ENCODE results near the gene BACH2.
"Not testable (repeated sequence)": the region's sequence is repeated elsewhere in the genome, so short reads cannot be mapped to it uniquely, and the experiment has no call there.

The BACH2 gene

DNA sequence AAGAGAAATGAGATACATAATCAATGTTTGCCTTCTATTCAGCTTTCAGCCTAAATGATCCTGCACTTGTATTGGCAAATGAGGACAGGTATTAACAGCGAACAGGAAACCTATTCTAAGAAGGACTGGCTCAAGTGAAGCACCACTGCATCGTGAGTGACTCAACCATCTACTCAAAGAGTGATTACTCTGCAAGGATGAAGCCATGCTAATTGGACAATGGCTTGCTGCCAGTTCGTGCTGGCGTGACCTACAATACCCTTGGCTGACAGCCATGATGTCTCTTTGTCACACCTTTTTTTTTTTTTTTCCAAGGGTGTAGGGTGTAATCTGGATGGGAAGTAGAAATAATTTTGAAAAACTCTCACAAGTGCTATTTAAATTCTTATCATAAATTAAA is 297.5 kb downstream of the BACH2 start:
- DNase-seq (ENCODE audit: low spot score): no peak

DNA sequence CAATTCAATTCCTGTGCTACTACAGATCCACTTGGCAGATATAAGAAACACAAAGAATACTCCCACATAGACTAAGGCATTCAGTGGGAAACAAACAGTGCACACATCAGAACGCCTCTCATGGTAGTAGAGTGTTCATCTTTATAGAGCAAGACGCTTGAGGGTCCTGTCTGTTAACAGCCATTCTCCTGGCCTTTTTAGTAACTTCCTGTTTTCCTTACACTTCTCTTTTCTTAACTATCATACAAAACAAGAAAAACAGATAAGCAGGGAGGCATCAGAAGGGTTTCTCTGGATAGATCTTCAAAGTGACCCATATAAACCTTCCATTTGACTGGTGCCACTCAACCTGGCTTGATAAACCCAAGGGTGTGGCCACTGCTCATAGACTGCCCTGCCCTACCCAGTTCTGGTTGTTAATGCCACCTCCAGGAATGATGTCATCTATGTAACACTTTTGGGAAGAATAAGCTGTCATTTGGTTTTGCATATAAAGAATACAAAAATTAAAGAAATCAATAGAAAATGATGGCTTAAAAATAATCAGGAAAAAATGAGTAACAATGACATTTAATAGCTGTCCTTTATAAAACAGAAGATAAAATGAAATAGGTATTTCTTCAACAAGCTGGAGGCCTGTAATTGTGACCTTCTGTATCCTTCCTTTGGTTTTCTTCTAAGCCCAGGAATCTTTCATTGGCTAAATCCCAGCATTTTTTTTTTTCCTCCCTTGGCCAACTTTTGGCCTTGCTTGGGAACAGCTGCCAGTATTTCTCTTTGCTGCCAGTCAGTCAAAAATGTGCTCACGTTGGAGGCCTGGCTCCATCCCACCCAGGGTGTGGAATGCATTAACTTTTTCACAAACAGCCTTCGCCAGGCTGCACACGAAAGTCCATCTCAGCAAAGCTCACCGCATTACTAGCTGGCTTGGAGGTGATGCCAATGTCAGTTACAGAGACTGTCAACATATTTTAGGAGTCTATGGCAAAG is 298.9 kb downstream of the BACH2 start:
- no peak for DNase-seq (ENCODE audit: low spot score)

DNA sequence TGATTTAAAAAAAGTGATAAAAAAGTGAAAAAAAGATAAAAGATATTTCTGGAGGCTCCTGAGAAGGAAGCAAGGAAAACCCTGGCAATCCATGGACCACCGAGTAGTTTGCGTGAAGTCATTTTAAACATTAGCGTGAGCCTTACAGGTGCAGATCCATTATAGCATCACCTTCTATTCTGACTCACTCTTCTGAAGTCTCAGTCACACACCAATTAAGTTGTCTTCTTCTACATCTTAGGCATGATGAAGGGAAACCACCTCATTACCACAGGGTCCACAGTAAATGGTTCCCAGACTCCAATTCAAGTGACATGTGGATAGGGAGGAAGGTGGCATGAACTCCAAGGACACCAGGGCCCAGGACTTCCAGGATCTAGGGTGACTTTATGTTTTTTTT is 303.2 kb downstream of the BACH2 start:
- DNase-seq (ENCODE audit: low spot score): no peak

DNA sequence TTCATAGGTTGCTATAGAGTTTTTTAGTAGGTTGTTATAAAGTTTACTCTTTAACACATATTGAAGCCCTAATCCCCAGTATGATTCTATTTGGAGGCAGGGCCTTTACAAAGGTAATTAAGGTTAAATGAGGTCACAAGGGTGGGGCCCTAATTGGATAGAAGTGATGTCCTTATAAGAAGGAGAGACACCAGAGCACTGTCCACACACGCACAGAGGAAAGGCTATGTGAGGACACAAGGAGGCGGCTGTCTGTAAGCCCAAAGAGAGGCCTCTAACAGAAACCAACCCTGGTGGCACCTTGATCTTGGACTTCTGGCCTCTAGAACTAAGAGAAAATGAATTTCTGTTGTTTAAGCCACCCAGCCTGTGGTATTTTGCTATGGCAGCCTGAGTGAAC is 303.8 kb downstream of the BACH2 start:
- no peak for DNase-seq (ENCODE audit: low spot score)

DNA sequence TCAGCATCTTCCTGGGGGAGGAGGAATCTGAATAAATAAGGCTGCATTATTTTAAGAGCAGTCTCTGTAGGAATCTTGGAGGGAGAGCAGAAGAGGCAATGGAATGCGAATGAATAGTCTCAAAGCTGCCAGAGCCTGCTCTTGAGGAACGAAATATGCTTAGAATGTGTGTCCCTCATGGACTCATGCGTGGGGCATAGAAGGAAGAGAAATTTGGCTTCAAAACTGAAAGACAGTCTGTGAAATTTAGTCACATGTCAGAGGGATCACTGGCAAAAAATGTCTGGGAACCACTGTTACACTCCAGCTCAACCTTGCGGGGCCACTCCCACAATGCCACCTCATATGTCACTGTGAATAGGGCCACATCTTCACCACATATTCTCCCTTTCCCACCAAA is 306.9 kb downstream of the BACH2 start:
- no peak for DNase-seq (ENCODE audit: low spot score)

DNA sequence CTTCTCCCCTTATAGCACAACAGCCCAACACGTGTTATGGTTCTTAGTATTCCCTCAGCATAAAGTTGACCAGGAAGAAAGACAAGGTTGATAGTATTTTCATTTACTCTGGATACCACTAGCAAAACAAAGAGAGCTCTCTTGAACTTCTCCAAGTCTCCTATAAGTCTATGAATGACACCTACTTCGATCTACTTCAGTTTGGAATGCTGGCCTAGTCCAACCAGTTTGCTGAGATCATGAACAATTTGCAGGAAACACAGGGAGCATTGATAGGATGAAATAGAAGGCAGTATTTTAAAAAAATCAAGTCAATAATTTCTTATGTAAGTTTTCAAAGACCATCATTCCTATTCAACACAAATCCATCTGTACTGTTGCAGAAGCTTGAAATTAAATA is 308.8 kb downstream of the BACH2 start:
- no peak for DNase-seq (ENCODE audit: low spot score)

DNA sequence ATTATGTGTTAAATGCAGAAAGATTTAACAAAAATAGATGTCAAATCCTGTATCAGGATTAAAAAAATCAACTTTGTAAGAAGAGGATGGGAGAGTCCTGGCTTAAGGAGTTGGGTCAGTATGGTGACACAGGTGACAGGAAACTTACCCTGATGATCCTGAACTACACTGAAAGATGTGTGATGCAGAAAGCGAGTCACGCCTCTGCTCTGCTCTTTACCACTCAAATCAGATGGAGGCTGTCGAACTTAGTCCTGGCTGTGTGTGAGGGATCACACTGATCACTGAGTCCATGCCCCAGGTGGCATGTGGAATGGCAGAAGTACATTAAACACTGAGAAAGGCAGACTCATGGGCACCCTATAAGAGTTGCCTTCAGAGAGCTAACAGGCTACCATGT is 309.5 kb downstream of the BACH2 start:
- DNase-seq (ENCODE audit: low spot score): no peak

DNA sequence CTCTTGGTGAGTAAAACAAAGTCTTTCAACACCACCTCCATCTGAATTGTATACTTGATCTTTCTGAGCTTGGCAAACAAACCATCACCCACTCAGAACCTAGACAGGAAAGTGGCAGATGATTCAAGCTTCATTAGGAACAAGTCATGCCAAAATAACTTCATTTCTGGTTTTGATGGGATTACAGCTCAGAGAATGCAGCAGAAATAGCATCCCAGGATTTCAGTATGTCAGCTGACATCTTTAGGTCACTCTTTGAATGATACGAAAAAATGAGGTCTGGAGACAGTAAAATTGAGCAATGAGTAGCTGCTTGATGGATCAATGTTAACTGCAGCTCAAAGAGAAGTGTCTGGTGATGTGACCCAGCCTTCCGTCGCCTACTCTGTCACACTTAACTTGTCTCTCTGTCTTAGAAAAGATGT is 310.0 kb downstream of the BACH2 start:
- DNase-seq (ENCODE audit: low spot score): no peak

DNA sequence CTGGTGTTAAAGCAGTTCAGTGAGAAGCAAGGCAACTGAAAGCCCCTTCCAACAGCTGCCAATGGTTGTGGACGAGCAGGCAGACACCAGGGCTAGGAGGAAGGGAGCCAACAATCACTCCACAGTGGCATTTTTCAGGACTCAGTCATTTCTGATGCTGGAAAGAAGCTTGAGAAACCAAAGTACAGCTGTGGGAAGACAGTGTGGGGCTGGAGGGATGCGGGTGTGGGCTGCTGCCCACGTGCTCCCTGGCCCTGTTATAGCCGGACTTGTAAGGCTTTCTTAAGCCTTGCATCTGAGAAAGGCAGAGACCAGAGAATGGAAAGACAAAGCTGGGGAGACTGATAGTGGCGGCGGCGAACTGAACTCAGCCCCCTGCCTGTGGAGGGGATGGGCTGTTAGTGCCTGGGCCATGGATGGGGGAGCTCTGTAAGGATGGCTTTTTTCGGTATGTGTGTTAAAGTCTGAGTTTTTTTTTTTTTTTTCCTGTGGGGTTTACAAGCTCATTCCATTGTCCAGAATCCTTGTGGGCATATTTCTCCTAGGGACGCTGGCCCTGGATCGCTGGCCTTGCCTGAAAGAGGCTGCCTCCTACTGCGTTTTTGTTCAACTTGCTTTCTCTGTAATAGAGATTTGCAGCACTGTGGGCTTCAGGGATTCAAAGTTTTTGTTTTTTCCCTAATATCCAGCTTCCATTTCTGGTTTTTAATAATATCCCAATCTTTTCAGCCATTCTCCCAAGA is 310.7 kb downstream of the BACH2 start:
- no peak for DNase-seq (ENCODE audit: low spot score)

DNA sequence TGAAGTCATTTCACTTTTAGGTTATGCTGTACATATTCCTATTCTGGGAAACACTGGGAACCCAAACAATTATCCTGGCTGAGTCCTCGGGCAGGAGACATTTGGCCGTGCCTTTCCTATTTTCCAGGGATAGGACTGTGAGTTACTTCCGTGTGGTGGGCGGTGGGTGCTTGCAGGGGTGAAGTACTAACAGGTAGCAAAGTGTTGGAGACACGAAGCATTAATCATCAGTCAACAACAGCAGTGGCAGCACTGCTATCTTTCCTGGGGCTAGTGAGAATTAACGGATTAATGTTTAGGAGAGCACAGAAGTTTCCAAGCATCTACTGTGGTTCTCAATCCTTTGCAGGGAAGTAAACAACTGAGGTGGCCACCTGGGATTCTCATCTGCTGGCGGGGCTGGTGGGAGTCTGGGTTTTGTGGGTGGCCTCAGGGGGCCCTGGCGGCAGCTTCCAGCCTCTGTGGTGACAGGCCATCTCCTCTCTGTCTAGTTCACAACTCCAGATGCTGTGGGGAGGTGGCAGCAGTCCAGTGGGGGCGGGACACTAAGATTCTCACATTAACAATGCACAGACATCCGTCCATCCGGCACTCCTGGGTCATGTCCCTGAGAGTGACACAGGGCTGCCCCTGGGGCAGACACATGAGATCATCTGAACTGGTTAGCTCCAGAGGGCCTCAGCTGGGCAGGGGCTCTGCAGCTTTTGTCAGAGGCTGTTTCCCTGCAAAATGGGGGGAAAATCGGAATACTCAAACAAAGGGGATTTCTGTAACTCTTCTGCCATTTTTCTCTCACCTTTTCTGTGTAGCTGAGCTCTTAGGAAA is 311.5 kb downstream of the BACH2 start:
- no peak for DNase-seq (ENCODE audit: low spot score)

DNA sequence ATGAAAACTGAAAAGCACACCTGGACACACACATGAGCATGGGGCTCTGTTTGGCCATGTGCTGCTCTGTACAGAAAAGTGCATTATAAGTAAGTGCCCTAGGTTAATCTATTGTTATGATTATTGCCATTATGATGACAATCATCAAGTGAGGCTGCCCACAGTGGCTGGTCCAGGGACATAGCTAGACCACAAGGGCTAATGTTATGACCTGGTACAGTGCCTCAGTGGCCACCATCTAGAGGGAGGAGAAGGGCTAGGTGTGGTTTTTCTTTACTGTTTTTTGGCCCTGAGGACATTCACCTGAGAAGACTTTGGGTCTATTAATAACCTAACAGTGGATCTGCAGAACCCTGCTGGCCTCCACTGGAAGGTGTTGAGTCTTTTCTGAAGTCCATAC is 316.3 kb downstream of the BACH2 start:
- DNase-seq (ENCODE audit: low spot score): no peak

DNA sequence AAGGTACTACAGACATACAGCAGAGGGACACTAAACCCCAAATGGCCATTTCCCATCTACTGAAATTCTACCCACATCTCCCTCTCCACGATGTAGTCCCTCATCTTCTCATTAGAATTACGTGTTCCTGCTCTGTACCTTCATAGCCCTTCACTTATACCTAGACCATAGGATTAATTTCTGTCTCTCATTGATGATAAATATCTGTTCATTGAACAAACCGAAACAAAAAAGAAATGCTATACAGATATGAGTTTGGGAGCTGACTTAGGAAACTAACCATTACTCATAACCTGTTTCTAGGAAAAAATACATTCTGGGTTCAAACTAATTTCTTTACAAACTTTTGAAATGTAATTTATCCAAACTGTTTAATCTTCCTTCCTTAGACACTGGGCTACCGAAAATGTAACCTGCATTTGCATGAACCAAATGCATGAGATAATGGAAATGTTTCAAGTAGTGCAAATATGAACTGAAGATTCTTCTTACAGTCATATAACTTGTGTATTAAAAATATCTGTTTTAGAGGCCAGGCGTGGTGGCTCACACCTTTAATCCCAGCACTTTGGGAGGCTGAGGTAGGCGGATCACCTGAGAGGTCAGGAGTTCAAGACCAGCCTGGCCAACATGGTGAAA is 317.0 kb downstream of the BACH2 start:
- DNase-seq (ENCODE audit: low spot score): no peak

DNA sequence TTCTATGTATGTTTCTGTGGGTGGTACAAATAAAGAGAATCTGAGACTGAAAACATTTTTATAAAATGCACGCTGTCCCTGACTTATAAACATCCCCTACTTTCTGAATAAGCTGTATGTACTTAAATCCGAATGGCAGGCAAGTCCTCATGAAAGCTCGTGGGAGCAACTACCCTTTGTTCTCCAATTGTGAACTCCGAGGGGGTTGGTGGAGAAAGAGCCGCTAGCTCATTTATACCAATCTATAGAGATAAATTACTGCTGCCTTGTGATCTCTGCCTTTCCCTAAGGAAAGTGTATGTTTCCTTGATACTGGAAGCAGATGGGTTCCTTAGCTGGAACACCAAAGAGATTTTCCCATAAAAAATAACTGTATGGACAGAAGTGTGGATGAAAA is 317.9 kb downstream of the BACH2 start:
- no peak for DNase-seq (ENCODE audit: low spot score)

DNA sequence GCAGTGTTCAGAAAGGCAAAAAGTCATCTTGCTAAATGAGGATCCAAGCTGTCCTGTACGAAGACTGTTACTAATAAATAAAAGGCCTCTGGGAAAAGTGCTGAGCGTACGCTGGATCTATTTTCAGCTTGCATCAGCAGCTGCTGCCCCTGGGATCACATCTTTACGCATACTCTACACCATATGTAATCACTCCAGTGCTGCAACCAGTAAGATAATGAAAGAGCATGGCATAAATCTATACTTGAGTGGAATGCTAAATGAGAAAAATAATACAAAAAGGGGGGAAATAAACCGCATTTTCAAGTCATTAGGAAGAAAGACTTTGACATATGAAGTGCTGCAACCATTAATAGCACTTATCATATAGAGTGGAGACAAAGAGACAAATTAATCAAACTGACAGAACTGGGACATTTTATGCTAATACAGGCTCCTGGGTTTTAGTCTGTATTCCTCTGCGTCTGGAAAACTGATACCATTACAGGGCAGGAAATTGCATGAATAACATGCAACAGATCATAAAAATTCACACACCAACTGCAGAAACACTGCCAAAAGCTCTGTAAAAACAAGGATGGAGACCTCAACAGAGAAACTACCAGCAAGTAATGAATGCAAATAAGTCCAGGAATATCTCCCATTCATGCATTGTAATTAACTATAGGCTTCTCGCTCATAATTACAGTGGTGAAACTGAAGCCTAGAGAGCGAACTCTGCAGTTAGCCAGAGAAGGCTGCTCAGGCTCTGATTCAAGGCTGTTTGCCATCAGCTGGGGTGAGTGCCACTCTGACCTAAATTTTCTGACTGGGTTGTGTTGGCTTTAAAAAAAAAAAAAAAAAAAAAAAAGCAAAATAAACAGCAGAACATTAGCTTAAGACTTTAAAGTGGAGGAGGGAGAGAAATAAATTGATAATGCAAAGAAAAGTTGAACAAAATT is 318.6 kb downstream of the BACH2 start:
- DNase-seq (ENCODE audit: low spot score): no peak

DNA sequence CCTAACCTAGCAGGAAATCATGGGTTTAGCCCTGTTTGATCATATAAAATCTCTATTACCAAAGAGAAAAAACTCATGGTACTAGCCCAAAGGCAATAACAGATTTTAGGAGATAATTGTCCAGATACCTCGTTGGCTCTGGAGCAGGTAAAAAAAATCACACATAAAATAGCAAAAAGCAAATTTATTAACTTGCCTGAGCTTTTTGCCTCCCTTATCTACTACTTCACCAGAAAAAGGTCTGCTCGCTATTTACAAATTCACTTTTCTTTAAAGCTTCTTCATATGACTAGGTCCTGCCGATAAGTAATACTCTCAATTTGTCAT is 320.0 kb downstream of the BACH2 start:
- no peak for DNase-seq (ENCODE audit: low spot score)

DNA sequence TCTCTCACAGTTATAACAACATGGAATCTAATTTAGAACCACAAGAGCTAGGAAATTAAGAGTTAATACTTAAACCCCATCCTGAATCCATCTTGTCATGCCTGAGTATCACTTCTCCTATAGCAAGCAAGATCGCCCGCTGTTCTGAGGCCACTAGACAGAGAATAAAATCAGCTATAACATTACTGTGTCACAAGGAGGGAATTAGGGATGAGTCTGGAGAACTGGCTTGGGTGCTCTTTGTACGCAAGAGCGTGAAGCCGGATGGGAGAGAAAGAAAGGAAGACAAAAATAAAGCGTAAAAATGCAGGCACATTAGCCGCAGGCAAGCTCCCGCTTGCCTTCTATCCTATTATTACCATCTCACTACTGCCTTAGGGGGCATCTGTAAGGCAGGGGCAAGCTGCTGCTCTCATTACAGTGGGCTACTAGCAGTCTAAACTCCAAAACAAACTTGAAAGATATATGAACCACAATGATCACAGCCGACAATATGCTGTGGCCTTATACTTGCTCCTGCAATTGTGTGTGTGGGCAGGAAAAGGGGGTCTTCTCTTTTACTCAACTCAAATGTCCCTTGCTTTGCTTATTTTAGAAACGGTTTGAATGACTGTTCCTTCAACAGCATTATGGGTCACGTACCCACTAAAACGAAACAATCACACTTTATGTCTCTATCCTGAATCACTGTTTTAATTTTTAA is 320.5 kb downstream of the BACH2 start:
- no peak for DNase-seq (ENCODE audit: low spot score)

DNA sequence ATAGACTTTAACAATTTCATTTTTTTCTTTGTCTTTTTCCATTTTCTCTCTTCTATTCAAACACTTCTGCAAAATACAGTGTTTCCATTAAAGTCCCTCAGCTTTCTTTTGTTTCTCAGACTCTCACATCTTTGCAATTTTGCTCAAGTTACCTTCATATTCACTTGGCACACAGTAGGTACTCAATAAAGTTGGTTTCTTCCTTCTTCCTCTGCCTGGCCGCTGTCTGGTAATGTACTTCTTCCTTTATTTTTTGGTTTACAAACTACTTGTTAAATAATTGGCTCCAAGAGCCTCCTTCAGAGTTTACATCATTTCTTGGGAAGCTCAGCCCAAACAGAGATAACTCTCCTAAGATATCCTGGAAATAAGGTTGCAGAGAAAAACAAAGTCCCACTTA is 321.3 kb downstream of the BACH2 start:
- DNase-seq (ENCODE audit: low spot score): no peak

DNA sequence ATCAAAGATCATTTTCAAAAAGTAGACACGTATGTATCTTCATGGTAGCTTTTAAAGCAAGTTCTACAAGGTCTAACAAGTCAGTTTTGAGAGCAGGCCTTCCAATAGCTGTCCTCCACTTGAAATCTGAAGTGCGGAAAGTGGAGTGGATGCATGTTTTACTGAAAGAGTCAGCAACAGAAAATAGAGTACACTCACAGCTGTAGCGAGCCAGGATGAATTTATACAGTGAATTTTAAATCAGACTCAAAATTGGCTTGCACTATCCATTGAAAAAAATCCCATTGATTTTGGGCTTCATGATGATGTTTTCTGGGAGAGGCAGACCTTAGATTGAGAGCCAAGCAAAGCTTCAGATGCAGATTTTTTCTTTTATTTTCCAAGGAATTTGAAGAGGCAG is 321.8 kb downstream of the BACH2 start:
- no peak for DNase-seq (ENCODE audit: low spot score)

DNA sequence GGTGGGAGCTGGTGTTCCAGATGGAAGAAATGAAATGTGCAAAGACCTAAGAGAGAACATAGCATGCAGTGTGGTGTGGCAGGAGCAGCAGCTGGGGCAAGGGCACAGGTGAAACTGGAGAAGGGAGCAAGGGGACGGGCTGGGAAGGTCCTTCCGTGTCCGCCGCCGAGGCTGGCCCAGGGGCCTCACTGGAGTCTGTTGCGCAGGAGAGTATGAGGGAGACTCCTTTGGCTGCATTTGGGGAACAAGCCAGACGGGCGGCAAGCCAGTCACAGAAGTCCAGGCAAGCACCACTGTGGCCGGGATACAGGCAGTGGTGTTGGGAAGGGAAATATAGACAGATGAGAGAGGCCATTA is 324.6 kb downstream of the BACH2 start:
- no peak for DNase-seq (ENCODE audit: low spot score)

DNA sequence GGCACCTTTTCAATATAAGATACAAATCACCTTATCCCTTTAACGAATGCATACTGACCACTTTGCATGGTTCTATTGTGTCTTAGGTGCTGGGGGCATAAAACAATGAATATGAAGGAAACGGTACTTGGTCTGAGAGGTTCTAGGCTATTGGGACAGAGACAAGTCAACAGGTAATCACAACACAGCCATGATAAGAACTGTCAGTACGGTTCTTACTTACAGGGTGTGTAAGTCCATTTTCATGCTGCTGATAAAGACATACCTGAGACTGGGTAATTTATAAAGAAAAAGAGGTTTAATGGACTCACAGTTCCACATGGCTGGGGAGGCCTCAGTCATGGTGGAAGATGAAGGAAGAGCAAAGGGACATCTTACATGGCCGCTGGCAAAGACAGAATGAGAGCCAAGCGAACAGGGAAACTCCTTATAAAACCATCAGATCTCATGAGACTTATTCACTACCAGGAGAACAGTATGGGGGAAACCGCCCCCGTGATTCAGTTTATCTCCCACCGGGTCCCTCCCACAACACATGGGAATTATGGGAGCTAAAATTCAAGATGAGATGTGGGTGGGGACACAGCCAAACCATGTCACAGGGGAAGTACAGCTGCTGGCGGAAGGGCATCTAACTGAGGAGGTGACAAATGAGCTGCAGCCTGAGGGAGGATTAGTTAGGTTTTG is 325.2 kb downstream of the BACH2 start:
- DNase-seq (ENCODE audit: low spot score): not testable (repeated sequence)

Measured in NAMALWA (cell line).